GM13977 (cell line): ENCODE results near the gene HOXA1.

Experiments
- DNase-seq: peaks from one replicate; pipeline ENCODE4 v3.0.0; 2012; ENCODE audit warnings: low spot score
- in situ Hi-C: fragments of 300-500 bp; cut with MboI; formaldehyde crosslinking; loops from one replicate; pipeline ENCODE4 v1.12.0; 2022; ENCODE audit warnings: low sequenced_read_pairs, low pct_unique_long_range_greater_than_20kb, mixed read lengths, inconsistent platforms; ENCODE audit not compliant: unreplicated experiment
- TF ChIP-seq, protein P1 (sequence below): IDR thresholded peaks from 2 replicates; pipeline ENCODE4 v1.5.1; 2012; ENCODE audit warnings: mild to moderate bottlenecking, control low read depth; ENCODE audit not compliant: insufficient read depth; ENCODE audit errors: extremely low read depth, missing control alignments

HOXA1 gene

DNA sequence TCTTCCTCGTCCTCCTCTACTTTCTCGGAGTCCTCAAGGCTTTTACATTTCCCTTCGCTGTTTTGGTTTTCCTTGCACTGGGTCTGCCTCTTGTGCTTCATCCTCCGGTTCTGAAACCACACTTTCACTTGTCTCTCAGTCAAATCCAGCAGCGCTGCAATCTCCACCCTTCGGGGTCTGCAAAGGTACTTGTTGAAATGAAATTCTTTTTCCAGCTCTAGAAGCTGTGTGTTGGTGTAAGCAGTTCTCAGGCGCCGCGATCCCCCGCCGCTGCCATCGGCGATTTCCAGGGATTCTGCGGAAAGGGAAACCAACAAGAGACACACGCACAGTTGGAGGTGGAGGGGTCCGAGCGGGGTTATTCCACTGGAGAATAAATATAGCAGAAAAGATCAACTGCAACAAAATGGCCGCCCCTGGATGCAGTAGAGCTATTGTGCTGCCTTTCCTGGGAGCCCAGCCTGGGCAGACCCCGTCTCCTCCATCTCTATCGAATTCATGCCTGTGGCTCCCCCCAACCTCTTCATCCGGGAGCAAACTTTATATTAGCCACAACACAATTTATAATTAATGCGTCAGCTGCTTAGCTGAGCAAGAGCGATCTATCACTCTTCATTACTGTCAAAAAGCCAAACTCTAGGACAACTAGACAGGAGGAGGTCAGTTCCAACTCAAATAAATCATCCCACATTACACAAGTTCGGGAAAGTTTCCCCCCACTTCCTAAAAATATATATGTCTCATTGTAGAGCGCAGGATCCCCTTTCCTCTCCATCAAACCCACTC lies 5.6 kb upstream of the HOXA1 start:
- TF ChIP-seq, protein P1, sequence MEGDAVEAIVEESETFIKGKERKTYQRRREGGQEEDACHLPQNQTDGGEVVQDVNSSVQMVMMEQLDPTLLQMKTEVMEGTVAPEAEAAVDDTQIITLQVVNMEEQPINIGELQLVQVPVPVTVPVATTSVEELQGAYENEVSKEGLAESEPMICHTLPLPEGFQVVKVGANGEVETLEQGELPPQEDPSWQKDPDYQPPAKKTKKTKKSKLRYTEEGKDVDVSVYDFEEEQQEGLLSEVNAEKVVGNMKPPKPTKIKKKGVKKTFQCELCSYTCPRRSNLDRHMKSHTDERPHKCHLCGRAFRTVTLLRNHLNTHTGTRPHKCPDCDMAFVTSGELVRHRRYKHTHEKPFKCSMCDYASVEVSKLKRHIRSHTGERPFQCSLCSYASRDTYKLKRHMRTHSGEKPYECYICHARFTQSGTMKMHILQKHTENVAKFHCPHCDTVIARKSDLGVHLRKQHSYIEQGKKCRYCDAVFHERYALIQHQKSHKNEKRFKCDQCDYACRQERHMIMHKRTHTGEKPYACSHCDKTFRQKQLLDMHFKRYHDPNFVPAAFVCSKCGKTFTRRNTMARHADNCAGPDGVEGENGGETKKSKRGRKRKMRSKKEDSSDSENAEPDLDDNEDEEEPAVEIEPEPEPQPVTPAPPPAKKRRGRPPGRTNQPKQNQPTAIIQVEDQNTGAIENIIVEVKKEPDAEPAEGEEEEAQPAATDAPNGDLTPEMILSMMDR, result no peak
- in situ Hi-C loops, result no loop called here
- DNase-seq, result no peak

DNA sequence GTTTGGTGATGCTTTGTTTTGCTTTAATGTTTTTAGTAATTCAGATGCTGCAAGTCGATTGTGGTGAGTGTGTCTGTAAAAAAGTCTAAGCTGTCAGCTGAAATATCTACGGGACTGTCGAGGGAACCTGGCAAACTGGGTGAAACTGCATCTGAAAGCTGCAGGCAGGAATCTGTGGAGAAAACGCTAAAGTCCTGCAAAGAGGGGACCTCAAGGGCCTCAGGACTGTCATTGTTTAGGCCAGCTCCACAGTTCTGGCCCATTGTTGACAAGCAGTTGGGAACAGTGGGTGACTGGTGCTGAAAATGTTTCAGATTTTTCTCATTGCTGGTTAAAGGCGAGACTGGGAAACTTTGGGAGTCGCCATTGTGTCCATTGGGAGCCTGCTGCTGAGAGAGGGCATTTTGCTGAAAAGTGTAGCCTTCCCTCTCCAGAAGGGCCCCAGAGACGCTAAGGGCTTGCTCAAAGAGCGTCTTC lies 4.9 kb upstream of the HOXA1 start:
- in situ Hi-C loops, result no loop called here
- TF ChIP-seq, protein P1, result no peak
- no peak for DNase-seq

DNA sequence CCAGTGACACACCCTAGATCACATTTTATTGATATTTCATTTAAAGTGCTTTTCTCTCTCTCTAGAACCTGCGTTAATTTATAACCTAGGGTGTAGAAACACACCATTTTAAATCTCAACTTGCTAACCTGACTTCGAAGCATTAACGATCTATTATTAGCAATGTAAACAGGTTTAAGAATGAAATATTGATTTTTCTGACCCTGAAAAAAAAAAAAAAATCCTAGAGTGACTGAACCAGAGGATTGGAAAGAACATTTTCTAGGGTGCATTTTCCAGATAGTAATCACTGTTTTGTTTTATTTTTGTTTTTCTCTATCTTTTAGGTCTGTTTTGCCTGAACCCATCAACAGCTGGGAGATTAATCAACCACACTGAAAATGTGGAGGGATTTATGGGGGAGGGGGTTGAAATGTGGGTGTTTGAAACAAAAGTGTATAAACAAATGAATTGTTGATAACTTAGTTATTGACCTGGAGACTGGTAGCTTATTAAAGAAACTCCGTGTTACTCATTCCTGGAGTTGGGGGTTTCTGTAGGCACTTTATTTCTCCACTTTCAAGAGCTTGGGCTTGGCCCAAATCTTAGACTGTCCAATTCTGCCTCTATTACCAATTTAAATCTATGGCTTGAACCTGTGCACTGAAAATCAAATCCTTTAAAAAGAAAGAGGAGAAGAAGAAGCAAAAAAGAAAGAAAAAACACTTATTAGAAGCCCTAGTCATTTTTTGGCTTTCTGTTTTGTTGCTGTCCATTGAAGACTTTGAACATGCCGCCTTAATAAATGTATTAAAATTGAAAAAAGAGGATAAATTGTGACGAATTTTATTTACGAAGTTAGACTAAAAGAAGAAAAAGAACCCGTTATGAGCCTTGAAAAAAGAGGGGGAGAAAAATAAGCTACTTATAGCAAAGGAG lies 3.9 kb upstream of the HOXA1 start:
- no peak for DNase-seq
- in situ Hi-C loops, result no loop called here
- TF ChIP-seq, protein P1, result no peak

DNA sequence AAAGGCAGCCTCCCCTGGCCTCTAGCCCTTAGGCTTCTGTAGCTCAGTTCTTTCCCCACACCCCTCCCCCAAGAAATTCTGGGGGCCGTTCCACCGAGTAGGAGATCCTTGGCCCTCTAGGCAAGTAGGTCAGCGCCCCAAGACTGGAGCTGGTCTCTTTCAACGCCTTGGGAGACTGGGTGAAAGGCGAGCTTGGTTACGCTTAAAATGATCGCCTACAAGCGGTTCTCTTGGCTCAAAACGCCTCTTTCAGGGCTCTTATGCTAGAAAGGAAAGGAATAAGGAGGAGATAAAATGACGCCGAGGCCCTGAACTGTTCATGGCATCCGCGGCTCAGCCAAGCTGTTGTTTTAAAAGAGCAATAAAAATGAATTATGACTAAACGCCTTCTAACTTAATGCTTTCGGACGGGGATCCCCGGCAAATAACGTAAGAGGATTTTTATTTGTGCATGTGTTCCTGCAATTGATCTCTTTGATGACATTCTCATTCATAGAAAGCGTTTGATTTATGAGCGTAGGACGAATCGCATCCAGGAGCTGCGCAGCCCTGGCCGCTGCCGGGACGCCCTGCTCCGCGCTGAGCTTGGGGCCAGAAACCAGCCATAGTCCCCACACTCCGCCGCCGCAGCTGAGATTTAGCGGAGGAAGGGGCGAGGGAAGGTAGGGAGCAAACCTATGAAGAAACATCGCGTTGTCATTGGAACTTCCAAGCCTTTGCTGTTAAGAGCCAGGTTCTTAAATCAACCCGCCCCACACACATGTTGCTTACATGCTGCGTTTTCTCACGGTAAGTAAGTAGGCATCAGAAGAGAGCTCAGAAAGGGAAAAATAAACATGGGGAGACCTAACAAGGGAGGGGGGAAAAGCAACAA lies 3.0 kb upstream of the HOXA1 start:
- DNase-seq, result no peak
- TF ChIP-seq, protein P1, result no peak
- in situ Hi-C loops, result no loop called here

- DNase-seq, result no peak
- TF ChIP-seq, protein P1, result no peak
- in situ Hi-C loops, result no loop called here
Measured at GRCh38 chr7:27097686-27098577, 2.1 kb upstream of the HOXA1 start.
